ENCODE results near the gene TASP1.

GRCh38 chr20:13425381-13426135 is 213.2 kb downstream of the TASP1 start:
- TF ChIP-seq POLR2A (IDR thresholded peaks at IDR 0.05; ENCODE audit: low read length): no peak
- no peak for TF ChIP-seq GATA1 (IDR thresholded peaks at IDR 0.05; ENCODE audit: low read depth, low read length)

Measured in erythroblast (primary cell).